Trophoblast cell (in vitro differentiated cells and primary cell): ENCODE data around the gene INAFM2.

ENCODE experiments used
- DNase-seq, 2 donors: peaks; one replicate each; pipeline ENCODE4 v3.0.0-alpha.2; 2016
- H2AFZ ChIP-seq: 2 replicates; pipeline ENCODE4 v1.6.1; 2013; ENCODE audit warnings: low read length, moderate library complexity, mild to moderate bottlenecking; ENCODE audit not compliant: insufficient read depth, poor library complexity
- H2AK5ac ChIP-seq: 2 replicates; pipeline ENCODE4 v1.6.1; 2013; ENCODE audit warnings: mild to moderate bottlenecking, low read length
- H2BK120ac ChIP-seq: 2 replicates; pipeline ENCODE4 v1.6.1; 2013; ENCODE audit warnings: low read length, mild to moderate bottlenecking, moderate library complexity; ENCODE audit not compliant: insufficient read depth, poor library complexity
- H2BK12ac ChIP-seq: 2 replicates; pipeline ENCODE4 v1.6.1; 2013; ENCODE audit warnings: mild to moderate bottlenecking, low read length, moderate library complexity
- H2BK5ac ChIP-seq: 2 replicates; pipeline ENCODE4 v1.6.1; 2013; ENCODE audit warnings: low read length, low read depth, moderate library complexity, mild to moderate bottlenecking; ENCODE audit not compliant: poor library complexity
- H3K14ac ChIP-seq: 2 replicates; pipeline ENCODE4 v1.6.1; 2013; ENCODE audit warnings: mild to moderate bottlenecking, low read length
- H3K18ac ChIP-seq: 2 replicates; pipeline ENCODE4 v1.6.1; 2013; ENCODE audit warnings: mild to moderate bottlenecking, low read length
- H3K23ac ChIP-seq: 2 replicates; pipeline ENCODE4 v1.6.1; 2013; ENCODE audit warnings: low read length
- H3K27ac ChIP-seq: 2 replicates; pipeline ENCODE4 v1.5.1; 2013; ENCODE audit warnings: low read depth, mild to moderate bottlenecking, inconsistent platforms, low read length, moderate library complexity
- H3K27me3 ChIP-seq: 2 replicates; pipeline ENCODE4 v1.6.1; 2013; ENCODE audit warnings: inconsistent platforms, mild to moderate bottlenecking, low read length, moderate library complexity; ENCODE audit not compliant: insufficient read depth
- H3K36me3 ChIP-seq, 2 experiments: 1 replicate in 1 of 2; 2 replicates in 1 of 2; pipeline ENCODE4 v1.6.1; 2013; ENCODE audit warnings: low read length in 2 of 2, mild to moderate bottlenecking in 2 of 2, moderate library complexity in 1 of 2; ENCODE audit not compliant: insufficient read depth in 2 of 2, control insufficient read depth in 1 of 2
- H3K4ac ChIP-seq: 2 replicates; pipeline ENCODE4 v1.6.1; 2013; ENCODE audit warnings: low read depth, mild to moderate bottlenecking, low read length, moderate library complexity
- H3K4me1 ChIP-seq, 2 experiments: 1 replicate in 1 of 2; 2 replicates in 1 of 2; pipeline ENCODE4 v1.6.1; 2013; ENCODE audit warnings: low read length in 2 of 2, mild to moderate bottlenecking in 2 of 2, moderate library complexity in 1 of 2; ENCODE audit not compliant: insufficient read depth in 2 of 2, control insufficient read depth in 1 of 2
- H3K4me2 ChIP-seq: 2 replicates; pipeline ENCODE4 v1.6.1; 2013; ENCODE audit warnings: inconsistent platforms, mild to moderate bottlenecking, low read length, moderate library complexity
- H3K4me3 ChIP-seq: 2 replicates; pipeline ENCODE4 v1.5.1; 2013; ENCODE audit warnings: mild to moderate bottlenecking, low read depth, low read length, inconsistent platforms
- H3K79me1 ChIP-seq: one replicate; pipeline ENCODE4 v1.6.1; 2013; ENCODE audit warnings: low read length
- H3K79me2 ChIP-seq: 2 replicates; pipeline ENCODE4 v1.6.1; 2013; ENCODE audit warnings: low read length, mild to moderate bottlenecking; ENCODE audit not compliant: control insufficient read depth, insufficient read depth, poor library complexity
- H3K9ac ChIP-seq: 2 replicates; pipeline ENCODE4 v1.6.1; 2013; ENCODE audit warnings: mild to moderate bottlenecking, low read length
- H3K9me3 ChIP-seq: 2 replicates; pipeline ENCODE4 v1.6.1; 2013; ENCODE audit warnings: low read depth, mild to moderate bottlenecking, control low read depth, inconsistent platforms, low read length; ENCODE audit not compliant: insufficient read depth
- H4K12ac ChIP-seq: 2 replicates; pipeline ENCODE4 v1.6.1; 2013; ENCODE audit warnings: low read depth, mild to moderate bottlenecking, low read length, moderate library complexity
- H4K8ac ChIP-seq: 2 replicates; pipeline ENCODE4 v1.6.1; 2013; ENCODE audit warnings: low read depth, mild to moderate bottlenecking, low read length, moderate library complexity
- H4K91ac ChIP-seq: one replicate; pipeline ENCODE4 v1.6.1; 2013; ENCODE audit warnings: low read depth, mild to moderate bottlenecking, low read length, moderate library complexity
- WGBS: extraction: QIAGEN DNeasy Blood & Tissue Kit; methylation state at CpG from one replicate; pipeline ENCODE4 v1.1.7; 2013; ENCODE audit warnings: missing lambda C conversion rate; ENCODE audit not compliant: insufficient read length, insufficient coverage; ENCODE audit errors: extremely low coverage; 5-methylcytosine and 5-hydroxymethylcytosine counted together

Gene INAFM2

GRCh38 chr15:40323953-40324937 is 753 bp downstream of the INAFM2 start:
- H3K9me3 ChIP-seq, result no peaks in the 10 kb centered on the region
- H4K91ac ChIP-seq, result peak overlapping the region; percentile 72
- H2BK5ac ChIP-seq, result peak overlapping the region; percentile 58
- peak overlapping the region; percentile 83 for H3K4ac ChIP-seq
- H3K27ac ChIP-seq, result no peak overlapping the region
- H3K4me1 ChIP-seq, result peaks cover 40 to 52% of the 10 kb centered on the region in 2 experiments
- H3K14ac ChIP-seq, result peak overlapping the region; percentile 88
- peaks cover 4% of the 10 kb centered on the region for H3K79me2 ChIP-seq
- H3K4me3 ChIP-seq, result peak overlapping the region; percentile 82
- peak overlapping the region; percentile 14 for H2BK12ac ChIP-seq
- H3K79me1 ChIP-seq, result peaks cover 43% of the 10 kb centered on the region
- peak overlapping the region; percentile 63 for H3K9ac ChIP-seq
- peak overlapping the region; percentile 24 for H3K18ac ChIP-seq
- H2AK5ac ChIP-seq, result peak overlapping the region; percentile 44
- H2AFZ ChIP-seq, result no peak overlapping the region
- no CpG with 5 or more reads among the region's 101 CpGs for WGBS
- H2BK120ac ChIP-seq, result peak overlapping the region; percentile 60
- H3K4me2 ChIP-seq, result peak overlapping the region; percentile 93
- no peak overlapping the region for H3K23ac ChIP-seq
- peak overlapping the region; percentile 55 for H4K12ac ChIP-seq
- peak overlapping the region; percentile 64 for H4K8ac ChIP-seq
- H3K36me3 ChIP-seq, result peaks cover 0 to 2% of the 10 kb centered on the region in 2 experiments
- DNase-seq, result peak in 1 of 2 donors; percentile 27
- no peaks in the 10 kb centered on the region for H3K27me3 ChIP-seq

DNA sequence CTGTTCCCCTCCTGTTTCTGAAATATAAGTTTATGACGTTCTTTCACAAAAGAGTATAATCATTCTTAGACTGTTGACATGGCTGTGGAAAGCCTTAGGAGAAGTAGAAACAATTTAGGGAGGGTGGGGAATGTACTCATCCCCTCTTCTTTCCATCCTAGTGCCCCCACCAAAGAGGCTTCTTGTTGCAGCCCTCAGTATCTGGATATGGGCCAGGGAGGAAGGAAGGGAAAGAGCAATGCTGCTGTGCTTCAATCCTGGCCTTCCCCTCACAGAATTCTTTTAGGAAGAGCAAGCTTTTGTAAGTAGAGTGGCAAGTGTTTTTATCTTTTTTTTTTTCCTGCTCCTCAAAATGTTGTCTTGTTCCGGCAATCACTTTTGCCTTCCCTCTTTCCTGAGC is 1.7 kb downstream of the INAFM2 start:
- Histone ChIP-seq H3K27ac (no peak overlapping the region), H3K9me3 (no peaks in the 10 kb centered on the region), H3K79me1 (peaks cover 46% of the 10 kb centered on the region), H3K36me3 (peaks cover 0 to 2% of the 10 kb centered on the region in 2 experiments), H3K4me2 (peak overlapping the region; percentile 93), H2AFZ (no peak overlapping the region), H3K9ac (no peak overlapping the region), H3K14ac (no peak overlapping the region), H3K18ac (no peak overlapping the region), H3K4me1 (peaks cover 39 to 57% of the 10 kb centered on the region in 2 experiments), H2AK5ac (no peak overlapping the region), H4K91ac (no peak overlapping the region), H2BK120ac (no peak overlapping the region), H2BK5ac (no peak overlapping the region), H4K8ac (no peak overlapping the region), H2BK12ac (no peak overlapping the region), H3K79me2 (peaks cover 4% of the 10 kb centered on the region), H3K23ac (no peak overlapping the region), H3K27me3 (no peaks in the 10 kb centered on the region), H3K4ac (no peak overlapping the region), H3K4me3 (no peak overlapping the region), H4K12ac (no peak overlapping the region)
- DNase-seq, result no peak
- WGBS, result no CpG with 5 or more reads among the region's 2 CpGs

DNA sequence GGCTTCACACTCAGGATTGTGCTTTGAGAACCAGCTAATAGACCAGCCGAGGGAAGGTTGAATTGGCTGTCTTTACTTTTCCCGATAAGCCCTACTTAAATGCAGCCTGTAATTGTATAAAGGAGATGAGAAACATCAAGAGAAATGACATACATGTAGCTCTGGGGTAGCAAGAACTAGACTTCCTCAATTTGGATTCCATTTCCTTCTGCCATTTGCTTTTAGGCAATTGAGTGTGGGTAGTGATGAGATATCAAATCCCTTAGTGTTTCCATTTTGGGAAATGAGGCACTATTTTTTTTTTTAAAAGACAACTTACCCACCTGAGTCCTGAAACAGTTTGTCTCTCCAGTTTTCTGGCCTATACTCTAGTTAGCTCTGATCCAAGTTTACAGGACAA is 2.2 kb downstream of the INAFM2 start:
- no CpG with 5 or more reads among the region's 2 CpGs for WGBS
- Histone ChIP-seq H3K27ac (no peak overlapping the region), H3K36me3 (peaks cover 0 to 2% of the 10 kb centered on the region in 2 experiments)

DNA sequence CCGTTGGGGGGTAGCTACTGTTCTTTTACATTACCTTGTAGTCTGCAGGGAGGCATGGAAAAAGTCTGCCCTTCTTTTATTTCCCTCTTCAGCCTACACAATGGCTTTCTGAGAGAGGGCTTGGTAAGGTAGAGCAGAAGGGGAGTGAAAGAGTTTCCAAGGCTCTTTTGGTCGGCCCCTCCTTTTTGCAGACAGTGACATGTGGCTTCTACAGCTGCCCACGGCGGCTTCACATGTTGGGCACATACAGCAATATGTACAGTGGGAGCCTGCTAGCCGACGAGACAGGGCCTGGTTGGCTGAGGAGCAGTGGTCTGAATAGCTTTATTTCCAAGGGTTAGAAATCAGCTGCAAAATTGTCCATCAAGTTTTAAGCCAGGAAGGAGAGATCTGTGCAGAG is 4.0 kb downstream of the INAFM2 start:
- H3K4me2 ChIP-seq, result peak overlapping the region; percentile 21
- no peak overlapping the region for H2AFZ ChIP-seq
- peak overlapping the region; percentile 90 for H4K91ac ChIP-seq
- no peak overlapping the region for H3K4me3 ChIP-seq
- no peak for DNase-seq
- H4K8ac ChIP-seq, result peak overlapping the region; percentile 75
- peak overlapping the region; percentile 89 for H2BK5ac ChIP-seq
- H2AK5ac ChIP-seq, result peak overlapping the region; percentile 53
- H3K27ac ChIP-seq, result peak overlapping the region; percentile 92
- peak overlapping the region; percentile 18 for H3K4ac ChIP-seq
- H3K14ac ChIP-seq, result peak overlapping the region; percentile 63
- peak overlapping the region; percentile 77 for H3K18ac ChIP-seq
- H4K12ac ChIP-seq, result peak overlapping the region; percentile 32
- H3K36me3 ChIP-seq, result peaks cover 0 to 8% of the 10 kb centered on the region in 2 experiments
- no peaks in the 10 kb centered on the region for H3K9me3 ChIP-seq
- H3K4me1 ChIP-seq, result peaks cover 39 to 61% of the 10 kb centered on the region in 2 experiments
- H2BK12ac ChIP-seq, result peak overlapping the region; percentile 93
- no peaks in the 10 kb centered on the region for H3K27me3 ChIP-seq
- peaks cover 49% of the 10 kb centered on the region for H3K79me1 ChIP-seq
- H3K79me2 ChIP-seq, result peaks cover 4% of the 10 kb centered on the region
- no CpG with 5 or more reads among the region's 6 CpGs for WGBS
- no peak overlapping the region for H3K9ac ChIP-seq
- peak overlapping the region; percentile 96 for H2BK120ac ChIP-seq
- no peak overlapping the region for H3K23ac ChIP-seq

More for the DNA sequence above, 2.2 kb downstream of the INAFM2 start:
- no peak overlapping the region for H2BK120ac ChIP-seq
- no peak overlapping the region for H3K18ac ChIP-seq
- H3K14ac ChIP-seq, result no peak overlapping the region
- peaks cover 4% of the 10 kb centered on the region for H3K79me2 ChIP-seq
- H2BK12ac ChIP-seq, result no peak overlapping the region
- H3K4ac ChIP-seq, result no peak overlapping the region
- H3K9me3 ChIP-seq, result no peaks in the 10 kb centered on the region
- no peak overlapping the region for H3K9ac ChIP-seq
- H4K12ac ChIP-seq, result no peak overlapping the region
- H4K8ac ChIP-seq, result no peak overlapping the region
- no peaks in the 10 kb centered on the region for H3K27me3 ChIP-seq
- H2AK5ac ChIP-seq, result no peak overlapping the region
- no peak for DNase-seq
- H2BK5ac ChIP-seq, result no peak overlapping the region
- H3K79me1 ChIP-seq, result peaks cover 49% of the 10 kb centered on the region
- H3K4me1 ChIP-seq, result peaks cover 41 to 58% of the 10 kb centered on the region in 2 experiments
- H3K23ac ChIP-seq, result no peak overlapping the region
- H4K91ac ChIP-seq, result no peak overlapping the region
- no peak overlapping the region for H3K4me2 ChIP-seq
- no peak overlapping the region for H2AFZ ChIP-seq
- H3K4me3 ChIP-seq, result no peak overlapping the region
